ENCODE data around the gene EIF4E1B.

- TF ChIP-seq CTCF (IDR thresholded peaks at IDR 0.05; ENCODE audit: poor library complexity, severe bottlenecking): no peak
- no peak for TF ChIP-seq SMC3 (conservative IDR thresholded peaks at IDR 0.05; ENCODE audit: poor library complexity)
- peak; percentile 49 for TF ChIP-seq EZH2 (IDR thresholded peaks at IDR 0.05; ENCODE audit: borderline replicate concordance, insufficient read depth, low read length, poor library complexity, severe bottlenecking)
- no peak for TF ChIP-seq TAF1 (IDR thresholded peaks at IDR 0.05; ENCODE audit: low read depth)
- TF ChIP-seq REST (IDR thresholded peaks at IDR 0.05; ENCODE audit: borderline replicate concordance): no peak
- no peak for TF ChIP-seq RAD21 (conservative IDR thresholded peaks at IDR 0.05)
- no peak for TF ChIP-seq POLR2AphosphoS5 (IDR thresholded peaks at IDR 0.05)
- TF ChIP-seq MXI1 (conservative IDR thresholded peaks at IDR 0.05; ENCODE audit: poor library complexity, severe bottlenecking): no peak
- TF ChIP-seq EP300 (conservative IDR thresholded peaks at IDR 0.05; ENCODE audit: poor library complexity, severe bottlenecking): no peak
Measured at GRCh38 chr5:176620333-176620981, 10.0 kb upstream of the EIF4E1B start.

Measured in neural cell (in vitro differentiated cells).